Smooth muscle cell (in vitro differentiated cells): ENCODE measurements around the gene LRRC36. TPM values are rescaled to one million over a fixed set of nuclear protein-coding genes. Genes with fewer than 3 reads are reported as not detected.
A peak's percentile ranks its signal among the peaks of the same experiment; 100 is the strongest.

Source experiments
- DNase-seq: peaks from one replicate; lab custom pipeline; 2025; ENCODE audit not compliant: unreplicated experiment; lab: John Stamatoyannopoulos, UW
- H2AFZ ChIP-seq: fragments of 200-600 bp; sonication (generic); 2 replicates; pipeline ENCODE4 v1.6.0; 2016; ENCODE audit warnings: antibody characterized with exemption, low read depth, mild to moderate bottlenecking
- H3F3A ChIP-seq: fragments of 200-600 bp; sonication (generic); 2 replicates; pipeline ENCODE4 v1.6.0; 2017; ENCODE audit warnings: antibody characterized with exemption, low read depth
- H3K27ac ChIP-seq: fragments of 200-600 bp; sonication (generic); 2 replicates; pipeline ENCODE4 v1.5.1; 2016; ENCODE audit warnings: low read depth, mild to moderate bottlenecking
- H3K27me3 ChIP-seq: fragments of 200-600 bp; sonication (generic); 2 replicates; pipeline ENCODE4 v1.6.1; 2016; ENCODE audit warnings: low read depth, mild to moderate bottlenecking
- H3K36me3 ChIP-seq: fragments of 200-600 bp; sonication (generic); 2 replicates; pipeline ENCODE4 v1.5.1; 2016; ENCODE audit warnings: low read depth
- H3K4me1 ChIP-seq: fragments of 200-600 bp; sonication (generic); 2 replicates; pipeline ENCODE4 v1.5.1; 2016; ENCODE audit warnings: low read depth
- H3K4me2 ChIP-seq: fragments of 200-600 bp; sonication (generic); 2 replicates; pipeline ENCODE4 v1.6.0; 2016; ENCODE audit warnings: mild to moderate bottlenecking
- H3K4me3 ChIP-seq: fragments of 200-600 bp; sonication (generic); 2 replicates; pipeline ENCODE4 v1.5.1; 2016; ENCODE audit warnings: mild to moderate bottlenecking
- H3K79me2 ChIP-seq: fragments of 200-600 bp; sonication (generic); 2 replicates; pipeline ENCODE4 v1.6.0; 2016; ENCODE audit warnings: low read depth, mild to moderate bottlenecking
- H3K9ac ChIP-seq: fragments of 200-600 bp; sonication (generic); 2 replicates; pipeline ENCODE4 v1.6.0; 2016; ENCODE audit warnings: low read depth
- H3K9me3 ChIP-seq: fragments of 200-600 bp; sonication (generic); replicated peaks from 2 replicates; pipeline ENCODE4 v1.5.1; 2016; ENCODE audit warnings: low read depth
- H4K20me1 ChIP-seq: fragments of 200-600 bp; sonication (generic); 2 replicates; pipeline ENCODE4 v1.6.0; 2016; ENCODE audit warnings: low read depth
- CTCF ChIP-seq: fragments of 200-600 bp; sonication (generic); IDR thresholded peaks from 2 replicates; pipeline ENCODE4 v1.5.1; 2017; ENCODE audit warnings: borderline replicate concordance, mild to moderate bottlenecking, antibody characterized with exemption; ENCODE audit not compliant: insufficient read depth, poor library complexity, severe bottlenecking
- WGBS: methylation state at CpG from one replicate; pipeline ENCODE4 v1.1.7; 2016; ENCODE audit warnings: low lambda C conversion rate; 5-methylcytosine and 5-hydroxymethylcytosine counted together
- polyA plus RNA-seq: library from polyadenylated mRNA; unstranded; fragments of >200 nt; fragmentation: Nextera tagmentation; extraction: Ambion mirVana; gene quantifications from 2 replicates; pipeline ENCODE4 v1.2.1, GENCODE V29; 2016
- total RNA-seq: library from RNA; depleted of rRNA; stranded (reverse); fragments of >200 nt; gene quantifications from 2 replicates; pipeline ENCODE4 v1.2.3, GENCODE V29; 2014

Gene LRRC36
- total and polyA plus RNA-seq, 2 experiments from 2014 or later = 0.24 TPM; not detected in 1

GRCh38 chr16:67296420-67296819 is 30.2 kb upstream of the LRRC36 start:
- Histone ChIP-seq H3K4me2 (peak overlapping the region; percentile 65), H3K9ac (no peak overlapping the region), H3F3A (no peaks in the 10 kb centered on the region), H3K4me1 (no peaks in the 10 kb centered on the region), H3K79me2 (no peaks in the 10 kb centered on the region), H2AFZ (no peak overlapping the region), H4K20me1 (no peaks in the 10 kb centered on the region), H3K9me3 (no peaks in the 10 kb centered on the region), H3K27me3 (no peaks in the 10 kb centered on the region), H3K36me3 (no peaks in the 10 kb centered on the region), H3K27ac (peak overlapping the region; percentile 29), H3K4me3 (no peak overlapping the region)
- DNase-seq = no peak
- WGBS = 19% methylated on average over 3 of the region's 3 CpGs
- TF ChIP-seq CTCF = no peak

GRCh38 chr16:67298277-67298676 is 28.3 kb upstream of the LRRC36 start:
- Histone ChIP-seq H3K9me3 (no peaks in the 10 kb centered on the region), H3K27ac (no peak overlapping the region), H2AFZ (no peak overlapping the region), H3K4me1 (no peaks in the 10 kb centered on the region), H3K4me3 (no peak overlapping the region), H3K27me3 (no peaks in the 10 kb centered on the region), H3K4me2 (no peak overlapping the region), H3K79me2 (no peaks in the 10 kb centered on the region), H4K20me1 (no peaks in the 10 kb centered on the region), H3F3A (no peaks in the 10 kb centered on the region), H3K9ac (no peak overlapping the region), H3K36me3 (no peaks in the 10 kb centered on the region)
- no peak for TF ChIP-seq CTCF
- 94% methylated on average over 9 of the region's 9 CpGs for WGBS
- no peak for DNase-seq

- H3K27ac ChIP-seq = no peak overlapping the region
- no peaks in the 10 kb centered on the region for H4K20me1 ChIP-seq
- DNase-seq = no peak
- TF ChIP-seq CTCF = no peak
- H3K4me2 ChIP-seq = no peak overlapping the region
- H3K9ac ChIP-seq = no peak overlapping the region
- H3K36me3 ChIP-seq = no peaks in the 10 kb centered on the region
- no peaks in the 10 kb centered on the region for H3K79me2 ChIP-seq
- no peaks in the 10 kb centered on the region for H3F3A ChIP-seq
- no peak overlapping the region for H2AFZ ChIP-seq
- WGBS = 93% methylated on average over 15 of the region's 15 CpGs
- H3K4me3 ChIP-seq = no peak overlapping the region
- H3K9me3 ChIP-seq = no peaks in the 10 kb centered on the region
- no peaks in the 10 kb centered on the region for H3K27me3 ChIP-seq
- no peaks in the 10 kb centered on the region for H3K4me1 ChIP-seq
Measured at GRCh38 chr16:67299269-67299668, 27.3 kb upstream of the LRRC36 start.

- H2AFZ ChIP-seq = no peak overlapping the region
- DNase-seq = no peak
- no peaks in the 10 kb centered on the region for H3K27me3 ChIP-seq
- H3K4me2 ChIP-seq = no peak overlapping the region
- no peaks in the 10 kb centered on the region for H3K9me3 ChIP-seq
- no peaks in the 10 kb centered on the region for H3F3A ChIP-seq
- no peak overlapping the region for H3K4me3 ChIP-seq
- no peak for TF ChIP-seq CTCF
- 89% methylated on average over 11 of the region's 11 CpGs for WGBS
- H4K20me1 ChIP-seq = no peaks in the 10 kb centered on the region
- no peak overlapping the region for H3K27ac ChIP-seq
- H3K79me2 ChIP-seq = no peaks in the 10 kb centered on the region
- no peak overlapping the region for H3K9ac ChIP-seq
- H3K36me3 ChIP-seq = no peaks in the 10 kb centered on the region
- no peaks in the 10 kb centered on the region for H3K4me1 ChIP-seq
Measured at GRCh38 chr16:67301080-67301782, 25.4 kb upstream of the LRRC36 start.
